Fibroblast of skin of abdomen (primary cell): Measurements from ENCODE around the gene SETBP1.

ENCODE experiments used
- DNase-seq: peaks from one replicate; pipeline ENCODE4 v3.0.0-alpha.2; 2013

The SETBP1 gene

DNA sequence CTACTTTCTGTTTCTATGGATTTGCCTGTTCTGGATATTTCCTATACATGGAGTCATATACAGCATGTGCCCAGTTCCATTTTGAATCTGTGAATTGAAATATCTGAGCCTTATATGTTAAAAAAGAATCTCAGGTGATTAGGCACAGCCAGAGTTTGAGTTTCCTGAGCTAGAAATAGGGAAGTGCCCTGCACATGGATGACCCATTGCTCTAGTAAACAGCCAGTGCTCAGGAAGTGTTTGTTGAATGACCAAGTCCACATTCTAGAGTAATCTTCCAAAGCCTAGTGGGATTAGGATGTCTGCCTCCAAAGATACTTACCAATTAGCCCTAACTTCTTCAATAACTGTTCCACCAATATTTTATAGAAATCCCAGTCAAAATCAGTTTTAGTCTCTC lies 165.8 kb downstream of the SETBP1 start:
- DNase-seq: no peak

DNA sequence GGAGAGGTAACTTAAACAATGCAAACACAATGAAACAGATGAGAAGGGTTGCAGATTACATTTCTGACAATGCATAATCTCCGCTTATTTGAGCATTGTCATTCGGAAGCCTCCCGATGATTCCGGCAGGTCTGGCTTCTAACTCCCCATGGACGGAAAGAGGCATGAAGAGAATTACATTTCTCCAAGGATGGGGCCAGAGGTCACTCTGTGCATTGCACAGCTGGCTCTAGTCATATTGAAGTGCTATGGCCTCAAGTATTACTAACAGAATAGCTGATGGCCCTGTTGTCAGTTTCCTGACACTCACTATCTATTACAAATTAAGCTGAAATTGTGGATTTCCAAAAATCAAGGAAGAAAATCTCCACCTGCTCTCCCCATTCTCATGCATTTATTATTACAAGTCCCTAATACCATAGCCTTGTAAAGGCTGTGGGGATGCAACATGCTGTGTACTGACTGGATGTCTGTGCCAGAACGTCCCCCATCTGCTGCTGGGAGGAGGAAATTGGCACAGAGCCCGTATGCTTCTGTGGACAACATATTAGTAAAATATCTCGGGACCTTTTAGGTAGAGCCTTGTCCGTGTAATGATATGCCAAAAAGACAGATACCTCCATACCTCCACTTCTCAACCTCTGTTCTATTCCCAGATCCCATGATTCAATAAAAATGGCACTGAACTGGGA lies 168.1 kb downstream of the SETBP1 start:
- no peak for DNase-seq

DNA sequence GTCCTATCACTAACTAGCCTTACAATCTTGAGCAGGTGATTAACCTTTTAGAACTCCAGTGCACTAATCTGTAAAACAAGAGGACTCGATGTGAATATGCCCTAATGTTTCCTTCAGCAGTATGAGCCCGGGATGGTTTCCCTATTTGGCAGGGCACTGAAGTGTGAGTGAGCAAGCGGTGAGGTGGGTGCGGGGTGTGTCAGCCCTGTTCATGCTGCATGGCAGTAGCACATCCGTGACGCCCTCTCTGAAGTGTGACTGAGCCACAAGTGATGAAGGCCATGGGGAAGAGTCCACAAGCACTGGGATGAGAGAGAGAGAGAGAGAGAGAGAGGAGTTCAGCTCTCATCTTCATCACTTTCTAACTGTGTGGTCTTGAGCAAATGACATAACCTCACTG lies 168.7 kb downstream of the SETBP1 start:
- no peak for DNase-seq

DNA sequence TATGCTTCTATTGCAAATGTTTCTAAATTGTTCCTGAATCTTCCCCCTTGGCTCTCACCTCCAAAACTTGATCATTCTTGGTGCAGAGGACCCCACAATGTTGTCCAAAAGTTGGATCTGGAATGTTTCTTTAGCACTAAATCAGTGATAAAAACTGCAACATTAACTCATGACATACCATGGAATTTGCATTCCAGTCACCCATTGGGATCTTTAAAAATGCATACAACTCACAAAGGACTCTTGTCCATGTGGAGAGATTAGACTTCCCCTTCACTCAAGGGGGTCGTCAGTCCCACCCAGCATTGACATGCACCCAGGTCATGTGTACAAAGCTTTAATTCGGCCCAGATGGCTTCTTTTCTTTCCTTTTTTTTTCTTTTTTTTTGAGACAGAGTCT lies 169.3 kb downstream of the SETBP1 start:
- peak; percentile 57 for DNase-seq

DNA sequence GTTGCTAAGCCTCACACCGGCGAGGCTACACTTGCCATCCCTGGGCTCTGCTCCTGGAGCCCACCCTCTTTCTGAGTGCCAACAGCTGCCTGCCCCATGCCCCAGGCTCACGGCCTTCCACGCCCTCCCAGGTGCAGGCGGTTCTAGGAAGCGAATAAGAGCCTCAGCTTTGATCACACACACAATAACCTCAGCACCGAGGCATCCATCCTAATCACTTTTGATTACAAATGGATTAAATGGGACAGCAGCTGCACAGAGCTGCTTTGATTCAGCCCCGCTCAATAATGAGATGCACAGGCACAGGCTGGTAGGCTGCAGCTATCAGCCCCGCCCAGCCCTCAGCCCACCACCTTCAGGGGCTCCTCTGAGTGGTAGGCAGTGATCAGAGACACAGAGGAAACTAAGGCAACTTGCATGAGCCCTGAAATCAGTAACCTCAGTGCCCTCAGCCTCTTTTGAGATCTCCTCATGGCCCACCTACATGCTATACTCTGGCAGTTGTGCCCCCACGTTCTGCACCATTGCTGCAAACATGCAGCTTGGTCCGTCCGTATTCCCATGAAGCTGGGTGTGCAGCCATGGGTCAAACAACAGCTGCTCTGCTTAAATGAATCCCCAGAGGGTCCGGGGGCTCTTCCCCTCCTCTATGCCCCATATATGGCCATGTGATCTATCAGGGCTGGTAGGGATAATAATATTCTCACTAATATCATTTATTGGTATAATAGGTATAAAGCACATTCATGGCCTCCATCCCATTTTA lies 171.4 kb downstream of the SETBP1 start:
- no peak for DNase-seq

DNA sequence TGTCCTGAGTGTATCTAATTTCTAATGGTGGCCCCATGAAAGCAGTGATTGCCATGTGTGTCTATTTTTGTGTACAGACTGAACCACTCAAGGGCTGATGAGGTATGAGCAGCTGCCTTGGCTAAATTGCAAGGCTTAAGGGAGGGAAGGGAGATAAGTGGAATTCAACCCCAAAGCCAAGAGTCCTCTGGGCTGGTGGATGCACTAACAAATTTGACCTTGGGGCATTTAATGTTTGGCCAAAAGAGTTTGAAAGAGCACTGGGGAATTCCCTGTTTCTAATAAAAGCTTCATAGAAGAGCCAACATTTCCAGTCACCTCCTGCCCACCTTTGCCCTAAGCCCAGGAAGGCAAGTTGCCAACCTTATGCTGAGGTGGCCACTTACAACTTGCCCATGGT lies 172.1 kb downstream of the SETBP1 start:
- DNase-seq: no peak

DNA sequence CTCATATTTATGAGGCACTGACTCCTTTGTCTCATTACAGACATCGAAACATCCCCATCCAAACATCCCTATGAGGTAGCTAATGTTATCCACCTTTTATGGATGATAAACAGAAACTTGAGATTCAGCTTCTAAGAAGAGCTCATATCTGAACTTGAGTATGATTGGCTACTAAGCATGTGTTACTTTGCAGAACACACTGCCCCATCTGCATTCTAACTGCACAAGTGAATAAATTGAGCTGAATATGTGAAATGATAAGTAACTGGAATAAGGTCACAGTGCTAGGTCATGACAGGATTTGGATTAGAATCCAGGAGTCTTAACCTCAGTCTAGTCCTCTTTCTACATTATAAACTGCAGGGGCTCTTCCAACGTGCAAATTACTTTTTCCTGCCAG lies 172.7 kb downstream of the SETBP1 start:
- no peak for DNase-seq

DNA sequence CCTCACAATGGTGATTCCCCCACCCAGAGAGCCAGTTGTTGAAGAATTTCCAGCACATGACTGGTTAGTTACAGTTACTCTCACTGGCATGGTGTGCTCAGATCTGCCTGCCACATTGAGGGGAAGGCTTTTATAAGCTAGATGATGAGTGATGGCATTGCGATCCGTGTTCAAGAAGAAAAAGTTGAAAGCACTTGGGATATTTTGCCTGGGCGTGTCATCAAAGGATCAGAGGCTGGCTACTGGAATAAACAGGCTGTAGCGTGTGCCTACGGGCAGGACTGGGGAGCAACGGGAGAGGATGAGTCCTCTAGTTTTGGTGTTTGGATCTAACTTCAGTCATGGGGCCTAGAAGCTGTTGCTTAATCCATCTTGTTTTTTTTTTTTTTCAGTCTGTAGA lies 175.0 kb downstream of the SETBP1 start:
- DNase-seq: no peak

DNA sequence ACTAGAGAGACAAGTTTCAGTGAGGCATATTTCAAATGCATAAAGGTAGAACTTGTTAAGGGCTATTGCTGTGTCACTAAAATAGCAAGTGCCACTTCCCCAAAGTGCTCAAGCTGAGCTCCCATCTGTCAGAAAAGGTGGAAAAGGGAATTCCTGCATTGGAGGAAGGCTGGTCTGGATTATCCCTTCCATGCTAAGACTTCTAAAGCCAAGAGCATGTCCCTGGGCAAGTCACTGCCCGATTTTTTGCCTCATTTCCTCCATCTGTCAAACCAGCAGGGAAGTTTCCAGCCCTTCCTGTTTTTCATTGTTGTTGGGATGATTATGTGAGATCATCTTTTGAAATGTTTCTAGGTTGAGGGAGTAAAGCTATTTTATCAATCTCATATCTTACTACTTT lies 175.5 kb downstream of the SETBP1 start:
- no peak for DNase-seq

DNA sequence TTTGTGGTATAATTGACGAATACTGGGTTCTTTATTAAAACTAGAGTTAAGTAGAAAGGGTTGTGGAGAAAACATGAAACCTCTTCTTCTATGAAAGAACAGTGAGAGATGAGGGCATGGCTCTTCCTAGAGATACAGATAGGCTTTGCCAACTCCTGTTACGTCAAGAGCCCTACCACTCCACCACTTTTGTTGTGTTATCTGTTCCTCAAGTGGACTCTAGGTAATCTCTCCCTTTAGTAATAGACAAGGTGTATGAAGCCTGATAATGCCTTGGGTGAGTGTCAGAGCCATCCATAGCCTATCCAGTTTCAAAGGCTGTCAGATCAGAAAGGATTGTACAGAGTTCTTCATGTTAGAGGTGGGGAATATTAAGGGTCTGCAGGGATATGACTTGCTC lies 176.4 kb downstream of the SETBP1 start:
- DNase-seq: no peak

DNA sequence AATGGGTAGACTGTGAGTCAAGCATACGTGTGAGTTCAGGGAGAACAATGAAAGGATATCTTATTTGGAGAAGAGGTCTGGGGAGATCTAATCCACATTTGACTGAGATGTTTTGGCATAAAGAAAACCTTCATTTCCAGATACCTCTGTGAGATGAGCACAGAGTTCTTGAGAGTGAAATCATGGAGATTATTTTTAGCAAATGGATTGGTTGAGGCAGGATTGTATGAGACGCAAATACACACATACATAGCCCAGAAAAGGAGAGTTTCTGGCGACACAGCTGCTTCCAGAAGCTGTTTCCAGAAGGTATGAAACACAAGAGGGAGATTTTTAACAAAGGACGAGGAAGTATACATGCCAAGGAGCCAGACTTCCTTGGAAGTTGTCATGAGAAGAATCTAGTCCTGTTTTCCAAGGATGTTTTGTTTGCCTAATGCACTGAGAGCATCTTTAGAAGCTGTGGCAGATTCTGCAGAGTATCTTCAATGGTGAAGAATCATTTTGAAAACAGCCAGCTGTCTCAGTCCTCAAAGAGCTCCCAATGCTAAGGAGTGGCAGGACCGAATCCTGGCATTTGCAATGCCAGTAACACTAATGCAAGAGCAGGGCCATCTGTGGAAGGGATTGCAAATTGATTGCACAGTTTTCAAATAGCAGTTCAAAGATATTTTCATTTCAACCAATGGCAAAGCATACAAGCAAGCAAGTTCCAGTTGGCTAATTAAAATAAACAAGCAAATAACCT lies 177.2 kb downstream of the SETBP1 start:
- DNase-seq: no peak

DNA sequence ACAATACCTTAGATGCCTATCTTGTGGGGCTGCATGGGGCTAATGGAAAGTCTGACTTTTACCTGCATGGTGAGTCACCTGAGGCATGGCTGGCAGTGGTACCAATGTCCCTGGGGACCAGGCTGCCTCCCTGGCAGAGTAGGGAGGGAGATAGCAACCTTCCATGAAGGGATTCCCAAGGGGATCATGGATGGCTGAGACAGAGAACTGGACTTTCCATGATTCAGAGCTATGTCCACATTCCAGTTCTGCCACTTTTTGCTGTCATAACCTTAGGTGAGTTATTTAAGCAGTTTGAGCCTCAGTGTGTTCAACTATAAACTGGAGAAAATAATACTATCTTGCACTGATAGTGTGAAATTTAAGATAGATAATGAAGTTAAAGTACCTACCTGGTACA lies 178.6 kb downstream of the SETBP1 start:
- DNase-seq: no peak

DNA sequence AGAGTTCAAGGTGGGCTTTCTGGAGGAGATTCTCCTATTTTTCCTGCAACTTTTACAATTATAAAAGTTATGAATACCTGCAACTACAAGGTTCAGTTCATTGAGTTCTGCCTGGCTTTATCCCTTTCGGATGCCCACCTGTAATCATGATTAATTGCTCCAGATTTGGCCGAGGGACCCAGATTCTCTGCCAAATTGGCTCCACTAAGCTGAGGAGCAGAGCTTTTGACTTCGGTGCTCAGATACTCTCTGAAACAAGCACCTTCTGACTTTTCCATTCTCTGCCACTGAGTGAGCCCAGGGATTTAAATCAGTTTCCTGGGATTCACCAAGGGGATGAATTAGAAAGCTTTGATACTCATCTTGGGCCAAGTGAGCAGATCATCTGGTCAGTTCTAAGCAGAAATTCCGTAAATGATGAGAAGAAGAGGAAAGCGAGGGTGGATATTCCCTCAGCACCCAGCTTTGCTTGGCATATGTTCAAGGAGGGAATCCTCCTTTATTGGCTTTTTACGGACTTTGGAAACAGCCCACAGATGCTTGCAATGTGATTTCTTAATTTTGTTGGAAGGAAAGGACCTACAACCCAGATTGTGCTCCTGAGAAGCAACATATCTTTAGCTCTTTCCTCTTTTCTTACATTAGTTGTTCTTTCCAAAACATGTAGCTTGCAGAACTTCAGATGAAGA lies 179.2 kb downstream of the SETBP1 start:
- no peak for DNase-seq

DNA sequence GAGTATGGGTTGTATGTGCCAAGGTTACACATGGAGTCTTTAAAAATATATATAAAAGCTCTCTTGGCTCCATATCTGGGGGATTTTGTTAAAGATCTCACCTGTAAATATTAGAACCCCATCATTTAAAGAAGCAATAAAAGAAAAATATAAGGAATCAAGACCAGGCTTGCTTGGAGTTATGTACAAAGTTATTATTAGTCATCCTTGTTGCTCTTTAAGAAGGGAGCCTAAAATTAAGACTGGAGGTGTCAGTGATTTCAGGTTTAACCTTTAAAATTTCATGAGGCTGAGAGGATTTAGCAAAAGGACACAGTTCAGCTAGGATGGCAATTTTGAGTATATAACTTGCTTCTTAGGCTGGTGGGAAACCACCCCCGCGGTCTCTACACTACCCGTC lies 181.4 kb downstream of the SETBP1 start:
- DNase-seq: no peak

DNA sequence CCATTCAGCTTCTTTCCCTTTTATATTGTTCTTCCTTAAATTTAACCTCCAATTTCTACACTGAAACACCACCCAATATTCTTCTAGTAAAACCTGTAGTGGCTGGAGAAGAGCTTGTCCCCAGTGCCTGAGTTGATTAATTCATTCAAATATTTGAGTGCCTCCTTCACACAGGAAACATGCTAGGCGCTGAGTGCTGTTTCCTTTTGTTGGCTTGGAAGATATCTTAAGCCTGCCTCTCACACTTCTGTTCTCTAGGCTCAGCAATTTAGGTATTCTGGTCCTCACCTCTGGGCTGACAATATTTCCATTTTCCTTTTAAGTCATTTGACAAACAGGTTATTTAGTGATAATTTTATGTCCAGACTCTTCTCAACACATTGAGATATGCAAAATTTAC lies 185.4 kb downstream of the SETBP1 start:
- DNase-seq: no peak

DNA sequence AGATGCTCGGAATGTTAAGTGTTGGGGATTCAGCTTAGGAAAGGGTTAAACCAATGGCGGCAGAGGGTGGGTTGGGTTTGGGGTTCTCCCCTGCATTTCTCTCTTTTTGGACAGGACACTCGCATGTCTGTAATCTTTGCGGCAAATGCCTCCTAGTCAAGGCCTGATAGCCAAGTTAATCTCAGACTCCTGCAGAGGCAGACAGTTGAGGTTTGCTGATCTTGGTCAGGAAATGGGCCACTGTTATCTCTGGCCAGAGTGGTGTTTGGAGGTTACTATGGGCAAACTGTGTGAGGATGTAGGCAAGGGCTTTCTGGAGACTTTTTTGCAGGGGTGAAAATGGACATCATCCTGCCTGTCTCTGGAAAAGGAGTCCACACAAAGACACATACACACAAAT lies 188.8 kb downstream of the SETBP1 start:
- no peak for DNase-seq

DNA sequence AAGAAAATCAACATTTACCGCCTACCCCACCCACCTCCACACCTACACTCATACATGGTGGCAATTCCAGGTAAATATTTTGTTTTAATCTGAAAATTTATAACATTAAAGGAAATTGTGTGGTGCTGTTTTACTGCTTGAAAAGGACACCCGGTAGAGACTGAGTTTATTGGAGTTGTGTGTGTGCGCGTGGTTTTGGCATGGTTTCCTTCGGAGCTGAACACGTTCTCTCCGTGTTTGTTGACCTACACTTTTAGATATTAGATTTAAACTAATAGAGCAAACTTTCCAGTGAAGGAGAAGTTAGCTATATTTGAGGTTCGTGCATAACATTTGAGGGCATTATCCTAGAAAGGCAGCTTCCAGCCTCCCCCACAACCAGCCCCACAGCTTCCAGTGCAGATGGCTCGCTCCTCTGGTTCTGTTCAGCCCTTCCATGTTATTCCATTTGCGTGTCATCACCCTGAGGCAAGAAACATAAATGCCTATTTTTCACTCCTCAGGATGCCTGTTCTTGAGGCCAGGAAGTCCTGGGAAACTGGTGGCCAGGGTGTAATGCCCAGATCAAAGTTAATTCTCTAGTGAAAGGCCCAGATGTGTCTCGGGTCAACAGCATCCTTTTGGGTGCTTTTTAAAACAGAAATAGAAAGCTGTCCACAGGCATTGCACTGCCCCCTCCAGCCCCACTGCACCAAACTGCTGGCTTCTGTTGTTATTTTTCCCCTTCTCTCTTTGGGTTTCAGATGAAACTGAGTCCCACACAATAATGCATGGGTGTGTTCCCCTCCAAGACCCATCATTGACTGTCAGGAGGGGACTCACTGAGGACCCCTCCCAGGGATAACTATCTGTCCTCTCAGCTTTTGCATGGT lies 190.2 kb downstream of the SETBP1 start:
- DNase-seq: no peak

DNA sequence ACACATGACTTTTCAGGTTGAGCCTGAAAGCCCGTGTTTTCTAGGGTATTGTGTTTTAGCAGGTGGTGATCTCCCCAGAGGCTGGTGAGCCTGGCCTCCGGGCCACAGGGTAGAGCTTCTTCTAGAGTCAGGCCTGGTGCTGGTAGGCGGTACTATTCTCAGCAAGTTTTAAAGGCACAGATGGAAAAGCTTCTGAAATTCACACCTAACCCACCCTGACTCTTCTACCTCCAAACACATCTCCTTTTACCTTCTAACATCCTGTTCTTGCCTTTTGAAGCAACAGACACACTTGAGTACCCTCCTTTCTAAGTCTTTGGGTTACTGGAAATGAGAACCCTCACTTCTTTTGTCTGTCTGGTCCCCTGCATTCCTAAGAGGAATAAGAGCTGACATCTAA lies 191.1 kb downstream of the SETBP1 start:
- no peak for DNase-seq

DNA sequence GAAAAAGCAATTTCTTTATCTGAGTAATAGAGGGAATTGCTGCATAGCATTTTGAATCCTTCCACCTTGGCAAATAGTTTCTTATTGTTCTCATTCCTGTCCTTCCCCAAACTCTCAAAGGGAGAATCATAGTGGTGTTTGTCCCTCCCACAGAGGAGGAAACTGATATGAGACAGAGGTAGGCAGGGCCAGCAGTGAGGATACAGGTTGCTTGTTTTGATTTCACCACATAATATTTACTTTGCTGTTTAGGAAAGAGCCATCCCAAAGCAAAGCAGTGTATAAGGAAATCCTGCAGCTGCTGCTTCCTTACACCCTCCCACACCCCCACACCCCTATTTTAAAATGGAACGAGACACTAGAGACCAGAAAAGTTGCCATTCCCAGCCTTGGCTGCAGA lies 195.3 kb downstream of the SETBP1 start:
- DNase-seq: no peak

DNA sequence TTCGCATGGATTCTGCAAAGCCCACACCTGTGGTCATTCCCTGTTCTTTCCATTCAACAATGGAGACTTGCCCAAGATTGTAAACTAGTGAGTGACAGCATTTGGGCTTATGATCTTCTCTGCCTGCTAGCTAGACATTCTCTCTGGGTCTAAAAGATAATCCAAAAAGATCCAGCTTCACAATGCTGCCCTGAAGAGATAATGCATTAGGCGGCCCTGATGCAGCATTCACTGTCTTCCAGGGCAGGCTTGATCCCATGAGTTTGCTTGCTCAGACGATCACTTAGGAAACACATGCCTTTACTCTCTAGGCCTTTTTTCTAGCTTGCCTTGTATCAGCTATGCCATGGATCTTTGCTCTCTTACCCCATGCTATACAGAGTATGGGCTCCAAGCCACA lies 196.1 kb downstream of the SETBP1 start:
- no peak for DNase-seq

DNA sequence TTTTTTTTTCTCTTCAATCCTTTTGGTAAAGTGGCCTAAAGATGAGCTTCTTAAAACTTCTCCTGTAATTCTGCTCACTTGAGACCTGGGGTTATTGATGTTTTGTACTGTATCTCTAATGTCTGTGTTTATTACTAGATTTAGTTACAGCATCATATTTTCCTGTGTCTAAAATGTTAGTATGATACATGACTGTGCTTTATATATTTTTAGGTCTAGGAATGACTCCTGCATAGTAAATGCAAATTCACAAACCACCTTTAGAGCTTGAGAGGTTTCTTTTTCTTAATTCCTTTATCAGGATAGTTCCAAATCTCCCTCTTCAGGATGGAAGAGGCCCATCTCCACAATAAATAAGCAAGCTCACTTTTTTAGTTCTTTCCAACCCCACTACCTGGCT lies 197.6 kb downstream of the SETBP1 start:
- DNase-seq: no peak

DNA sequence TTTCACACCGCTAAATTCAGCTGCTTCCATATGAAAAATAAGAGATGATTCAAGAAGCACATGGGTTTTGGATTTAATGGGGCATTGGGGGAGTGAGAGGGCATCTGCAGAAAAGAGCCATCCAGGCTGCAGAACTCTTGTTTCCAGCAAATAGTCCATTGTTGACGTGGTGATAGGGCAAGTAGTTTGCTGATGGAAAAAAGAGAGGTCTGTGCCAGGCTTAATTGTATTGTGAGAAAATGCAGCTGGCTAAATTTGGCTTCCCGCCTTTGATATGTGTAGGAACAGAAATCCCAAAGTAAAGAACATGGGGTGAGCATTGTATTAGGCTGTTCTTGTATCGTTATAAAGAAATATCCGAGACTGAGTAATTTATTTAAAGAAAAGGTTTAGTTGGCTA lies 199.5 kb downstream of the SETBP1 start:
- DNase-seq: no peak
